Astrocyte (in vitro differentiated cells and primary cell): ENCODE data around the gene SUFU. TPM values are rescaled to one million over a fixed set of nuclear protein-coding genes. Genes with fewer than 3 reads are reported as not detected.
A peak's percentile ranks its signal among the peaks of the same experiment; 100 is the strongest.

Experiments used
- DNase-seq: peaks from one replicate; pipeline ENCODE4 v3.0.0-alpha.2; 2010; ENCODE audit warnings: low read depth
- FAIRE-seq: peaks from 2 replicates; lab custom pipeline; 2011; peaks lifted over from hg19 to GRCh38; lab: Jason Lieb, UNC
- H2AFZ ChIP-seq: 2 replicates; pipeline ENCODE4 v1.6.0; 2012; ENCODE audit warnings: low read depth, low read length, inconsistent platforms
- H3K27ac ChIP-seq: 2 replicates; pipeline ENCODE4 v1.5.1; 2011; ENCODE audit warnings: low read depth, low read length, inconsistent platforms
- H3K27me3 ChIP-seq: 2 replicates; pipeline ENCODE4 v1.6.0; 2011; ENCODE audit warnings: low read length, inconsistent platforms; ENCODE audit not compliant: insufficient read depth
- H3K36me3 ChIP-seq: 2 replicates; pipeline ENCODE4 v1.5.1; 2011; ENCODE audit warnings: low read length, inconsistent platforms; ENCODE audit not compliant: insufficient read depth
- H3K4me1 ChIP-seq: 2 replicates; pipeline ENCODE4 v1.5.1; 2011; ENCODE audit warnings: low read length, inconsistent platforms; ENCODE audit not compliant: insufficient read depth
- H3K4me2 ChIP-seq: 2 replicates; pipeline ENCODE4 v1.6.0; 2012; ENCODE audit warnings: low read length, inconsistent platforms
- H3K4me3 ChIP-seq: 2 replicates; pipeline ENCODE4 v1.5.1; 2011; ENCODE audit warnings: low read depth, mild to moderate bottlenecking, low read length, inconsistent platforms; ENCODE audit not compliant: insufficient read depth
- H3K79me2 ChIP-seq: 2 replicates; pipeline ENCODE4 v1.6.0; 2012; ENCODE audit warnings: mild to moderate bottlenecking, low read length, inconsistent platforms; ENCODE audit not compliant: insufficient read depth
- H3K9ac ChIP-seq: 2 replicates; pipeline ENCODE4 v1.6.0; 2012; ENCODE audit warnings: mild to moderate bottlenecking, low read length, inconsistent platforms
- H3K9me3 ChIP-seq: 2 replicates; pipeline ENCODE4 v1.5.1; 2012; ENCODE audit warnings: low read depth, mild to moderate bottlenecking, low read length, inconsistent platforms; ENCODE audit not compliant: insufficient read depth
- H4K20me1 ChIP-seq: 2 replicates; pipeline ENCODE4 v1.6.0; 2012; ENCODE audit warnings: low read length, inconsistent platforms; ENCODE audit not compliant: insufficient read depth
- H3K27ac Mint-ChIP-seq: one replicate; pipeline ENCODE4 v1.8.0; 2021; ENCODE audit warnings: mild to moderate bottlenecking, mixed read lengths; ENCODE audit not compliant: unreplicated experiment
- H3K27me3 Mint-ChIP-seq: one replicate; pipeline ENCODE4 v1.8.0; 2021; ENCODE audit warnings: low read depth, mixed read lengths; ENCODE audit not compliant: unreplicated experiment
- H3K36me3 Mint-ChIP-seq: one replicate; pipeline ENCODE4 v1.8.0; 2021; ENCODE audit warnings: low read depth, mixed read lengths; ENCODE audit not compliant: unreplicated experiment
- H3K4me1 Mint-ChIP-seq: one replicate; pipeline ENCODE4 v1.8.0; 2021; ENCODE audit warnings: low read depth, mixed read lengths; ENCODE audit not compliant: unreplicated experiment
- H3K4me3 Mint-ChIP-seq: one replicate; pipeline ENCODE4 v1.8.0; 2021; ENCODE audit warnings: mild to moderate bottlenecking, moderate library complexity, mixed read lengths; ENCODE audit not compliant: unreplicated experiment
- H3K9me3 Mint-ChIP-seq: one replicate; pipeline ENCODE4 v1.8.0; 2021; ENCODE audit warnings: mild to moderate bottlenecking, mixed read lengths; ENCODE audit not compliant: unreplicated experiment
- EZH2 ChIP-seq: IDR thresholded peaks from 2 replicates; pipeline ENCODE4 v1.6.1; 2012; ENCODE audit warnings: mild to moderate bottlenecking, low read length, inconsistent platforms; ENCODE audit not compliant: insufficient read depth
- total RNA-seq: library from RNA; stranded (reverse); gene quantifications from 2 replicates; pipeline ENCODE4 v1.2.1, GENCODE V29; 2021
- TF ChIP-seq, protein P1 (sequence below): IDR thresholded peaks from 2 replicates; pipeline ENCODE4 v1.5.1; 2011; ENCODE audit warnings: low read depth, mild to moderate bottlenecking, inconsistent platforms, low read length, moderate library complexity; ENCODE audit not compliant: insufficient read depth

The SUFU gene
- total RNA-seq, 1 donor from 2014 or later, result 25.8 TPM

DNA sequence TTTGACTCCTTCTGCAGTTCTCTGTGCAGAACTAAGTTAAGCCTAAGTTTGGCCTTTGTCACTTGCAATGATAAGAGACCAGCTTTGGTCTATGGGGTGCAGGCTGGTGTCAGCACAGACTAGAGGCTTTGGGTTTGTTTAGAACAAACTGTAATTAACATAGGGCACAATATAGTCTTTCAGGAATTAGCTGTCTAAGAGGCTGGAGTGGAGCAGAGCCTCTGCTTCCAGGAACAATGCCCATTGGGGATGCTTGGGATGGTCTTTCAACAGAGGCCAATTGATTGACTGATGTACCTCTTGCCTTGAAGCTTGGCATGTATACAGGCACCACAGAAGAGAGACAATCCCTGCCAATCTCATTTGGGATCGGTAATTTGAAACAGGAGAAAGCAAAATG is 4.7 kb downstream of the SUFU start:
- Histone ChIP-seq H3K9ac (no peak overlapping the region), H3K4me2 (no peak overlapping the region), H3K27me3 (no peaks in the 10 kb centered on the region), H3K36me3 (peaks cover 9% of the 10 kb centered on the region), H3K4me1 (peaks cover 9% of the 10 kb centered on the region), H4K20me1 (peaks cover 55% of the 10 kb centered on the region), H3K27ac (no peak overlapping the region), H2AFZ (no peak overlapping the region), H3K79me2 (peaks cover 39% of the 10 kb centered on the region), H3K9me3 (no peaks in the 10 kb centered on the region), H3K4me3 (no peak overlapping the region)
- Mint-ChIP-seq H3K9me3 (no peaks in the 10 kb centered on the region), H3K27ac (no peak overlapping the region), H3K4me3 (no peak overlapping the region), H3K36me3 (peaks cover 2% of the 10 kb centered on the region), H3K27me3 (no peaks in the 10 kb centered on the region), H3K4me1 (peaks cover 3% of the 10 kb centered on the region)
- TF ChIP-seq, protein P1, sequence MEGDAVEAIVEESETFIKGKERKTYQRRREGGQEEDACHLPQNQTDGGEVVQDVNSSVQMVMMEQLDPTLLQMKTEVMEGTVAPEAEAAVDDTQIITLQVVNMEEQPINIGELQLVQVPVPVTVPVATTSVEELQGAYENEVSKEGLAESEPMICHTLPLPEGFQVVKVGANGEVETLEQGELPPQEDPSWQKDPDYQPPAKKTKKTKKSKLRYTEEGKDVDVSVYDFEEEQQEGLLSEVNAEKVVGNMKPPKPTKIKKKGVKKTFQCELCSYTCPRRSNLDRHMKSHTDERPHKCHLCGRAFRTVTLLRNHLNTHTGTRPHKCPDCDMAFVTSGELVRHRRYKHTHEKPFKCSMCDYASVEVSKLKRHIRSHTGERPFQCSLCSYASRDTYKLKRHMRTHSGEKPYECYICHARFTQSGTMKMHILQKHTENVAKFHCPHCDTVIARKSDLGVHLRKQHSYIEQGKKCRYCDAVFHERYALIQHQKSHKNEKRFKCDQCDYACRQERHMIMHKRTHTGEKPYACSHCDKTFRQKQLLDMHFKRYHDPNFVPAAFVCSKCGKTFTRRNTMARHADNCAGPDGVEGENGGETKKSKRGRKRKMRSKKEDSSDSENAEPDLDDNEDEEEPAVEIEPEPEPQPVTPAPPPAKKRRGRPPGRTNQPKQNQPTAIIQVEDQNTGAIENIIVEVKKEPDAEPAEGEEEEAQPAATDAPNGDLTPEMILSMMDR, result no peak
- TF ChIP-seq EZH2, result no peak
- FAIRE-seq, result no peak
- no peak for DNase-seq

- Histone ChIP-seq H3K27me3 (no peaks in the 10 kb centered on the region), H2AFZ (no peak overlapping the region), H3K4me1 (peaks cover 9% of the 10 kb centered on the region), H3K27ac (no peak overlapping the region), H3K4me3 (no peak overlapping the region), H3K4me2 (no peak overlapping the region), H3K9me3 (no peaks in the 10 kb centered on the region), H4K20me1 (peaks cover 58% of the 10 kb centered on the region), H3K79me2 (peaks cover 36% of the 10 kb centered on the region), H3K36me3 (peaks cover 9% of the 10 kb centered on the region), H3K9ac (no peak overlapping the region)
- Mint-ChIP-seq H3K27me3 (no peaks in the 10 kb centered on the region), H3K36me3 (peaks cover 6% of the 10 kb centered on the region), H3K4me1 (peaks cover 3% of the 10 kb centered on the region), H3K4me3 (peak overlapping the region; percentile 6), H3K27ac (no peak overlapping the region), H3K9me3 (no peaks in the 10 kb centered on the region)
- FAIRE-seq (peak; percentile 41), DNase-seq (peak; percentile 44)
- TF ChIP-seq EZH2, result no peak
- TF ChIP-seq, protein P1, result no peak
These were observed 5.6 kb downstream of the SUFU start for GRCh38 chr10:102509387-102509786.

GRCh38 chr10:102511583-102512274 is 8.0 kb downstream of the SUFU start:
- peaks cover 9% of the 10 kb centered on the region for H3K4me1 ChIP-seq
- H2AFZ ChIP-seq, result no peak overlapping the region
- H3K9ac ChIP-seq, result no peak overlapping the region
- Mint-ChIP-seq H3K4me3 (no peak overlapping the region), H3K36me3 (peaks cover 15% of the 10 kb centered on the region), H3K27me3 (no peaks in the 10 kb centered on the region), H3K9me3 (no peaks in the 10 kb centered on the region), H3K4me1 (peaks cover 3% of the 10 kb centered on the region), H3K27ac (no peak overlapping the region)
- TF ChIP-seq, protein P1, result no peak
- TF ChIP-seq EZH2, result no peak
- H4K20me1 ChIP-seq, result peaks cover 47% of the 10 kb centered on the region
- no peak overlapping the region for H3K27ac ChIP-seq
- H3K79me2 ChIP-seq, result peaks cover 23% of the 10 kb centered on the region
- no peaks in the 10 kb centered on the region for H3K27me3 ChIP-seq
- no peaks in the 10 kb centered on the region for H3K9me3 ChIP-seq
- no peak overlapping the region for H3K4me3 ChIP-seq
- H3K4me2 ChIP-seq, result no peak overlapping the region
- FAIRE-seq (no peak), DNase-seq (no peak)
- peaks cover 9% of the 10 kb centered on the region for H3K36me3 ChIP-seq
